K562 (cell line): Measurements from ENCODE around the gene ARMH3.
"Not testable (repeated sequence)": the region's sequence is repeated elsewhere in the genome, so short reads cannot be mapped to it uniquely, and the experiment has no call there.

Source experiments
- EP300 ChIP-seq: IDR thresholded peaks from 2 replicates; pipeline ENCODE4 v1.6.1; 2012; ENCODE audit warnings: low read length, improper control_type of control experiment
- POLR2A ChIP-seq: fragments of 450-650 bp; conservative IDR thresholded peaks from 2 replicates; pipeline ENCODE4 v1.6.1; 2016
- RCOR1 ChIP-seq, 2 experiments: IDR thresholded peaks; 2 replicates each; pipeline ENCODE4 v1.6.1; 2012; ENCODE audit warnings: low read depth in 2 of 2, low read length in 2 of 2, borderline replicate concordance in 1 of 2, improper control_type of control experiment in 1 of 2

- not testable (repeated sequence) for TF ChIP-seq EP300; POLR2A; RCOR1 (IDR thresholded peaks at IDR 0.05; ENCODE audit: borderline replicate concordance in 1 of 2, low read depth in 2 of 2, low read length in 2 of 2)
These were observed 909 bp downstream of the ARMH3 start for GRCh38 chr10:102054881-102055646.
